Muscle of leg (tissue), 11 donors: ENCODE data around the gene ESYT2. TPM values are rescaled to one million over a fixed set of nuclear protein-coding genes. Genes with fewer than 3 reads are reported as not detected.

Source experiments
- DNase-seq: peaks from one replicate; pipeline ENCODE4 v3.0.0; 2013
- H3K27ac ChIP-seq: one replicate; pipeline ENCODE4 v1.5.1; 2013; ENCODE audit warnings: mild to moderate bottlenecking, low read length, control low read depth
- H3K27me3 ChIP-seq: one replicate; pipeline ENCODE4 v1.6.1; 2013; ENCODE audit warnings: low read length; ENCODE audit not compliant: control insufficient read depth, insufficient read depth
- H3K36me3 ChIP-seq: one replicate; pipeline ENCODE4 v1.6.1; 2013; ENCODE audit warnings: low read length; ENCODE audit not compliant: control insufficient read depth, insufficient read depth
- H3K4me1 ChIP-seq: one replicate; pipeline ENCODE4 v1.6.1; 2013; ENCODE audit warnings: low read length; ENCODE audit not compliant: control insufficient read depth, insufficient read depth
- H3K4me3 ChIP-seq: one replicate; pipeline ENCODE4 v1.5.1; 2013; ENCODE audit warnings: low read length, control low read depth
- H3K9me3 ChIP-seq: replicated peaks from 2 replicates; pipeline ENCODE4 v1.6.1; 2013; ENCODE audit warnings: low read depth, low read length; ENCODE audit not compliant: control insufficient read depth
- WGBS: methylation state at CpG from one replicate; pipeline ENCODE4 v1.1.5; 2013; ENCODE audit warnings: missing lambda C conversion rate; ENCODE audit not compliant: insufficient coverage; 5-methylcytosine and 5-hydroxymethylcytosine counted together
- polyA plus RNA-seq, 8 donors: library from polyadenylated mRNA; unstranded; fragments of 120-200 nt; gene quantifications; one replicate each; pipeline versions ENCODE4 v1.2.1 to v1.2.3, GENCODE V29; 2013; ENCODE audit warnings: inconsistent platforms in 1 of 8, low replicate concordance in 1 of 8; ENCODE audit not compliant: insufficient read length in 8 of 8, insufficient read depth in 1 of 8
- total RNA-seq: library from RNA; stranded (reverse); fragments of 120-200 nt; gene quantifications from one replicate; pipeline ENCODE4 v1.2.4, GENCODE V29; 2013

ESYT2 gene
- total and polyA plus RNA-seq, 9 donors: 27.4 to 46.5 (median 30.1) TPM

- no peak overlapping the region for H3K4me3 ChIP-seq
- peak overlapping the region; percentile 53 for H3K27ac ChIP-seq
- 51% methylated on average over 7 of the region's 8 CpGs for WGBS
- DNase-seq: no peak
- peaks cover 19% of the 10 kb centered on the region for H3K4me1 ChIP-seq
- H3K27me3 ChIP-seq: no peaks in the 10 kb centered on the region
- H3K36me3 ChIP-seq: peaks cover 33% of the 10 kb centered on the region
- H3K9me3 ChIP-seq: no peaks in the 10 kb centered on the region
These were observed 45.7 kb downstream of the ESYT2 start for GRCh38 chr7:158783595-158783994.

- Histone ChIP-seq H3K27ac (peak overlapping the region; percentile 53), H3K9me3 (no peaks in the 10 kb centered on the region), H3K4me3 (no peak overlapping the region), H3K4me1 (peaks cover 19% of the 10 kb centered on the region), H3K36me3 (peaks cover 34% of the 10 kb centered on the region), H3K27me3 (no peaks in the 10 kb centered on the region)
- DNase-seq: peak; percentile 72
- 59% methylated on average over 20 of the region's 20 CpGs for whole genome bisulfite sequencing
These were observed 46.4 kb downstream of the ESYT2 start for GRCh38 chr7:158782761-158783401.

- H3K4me3 ChIP-seq: no peak overlapping the region
- H3K9me3 ChIP-seq: no peaks in the 10 kb centered on the region
- 94% methylated on average over 17 of the region's 17 CpGs for WGBS
- no peak for DNase-seq
- peaks cover 34% of the 10 kb centered on the region for H3K36me3 ChIP-seq
- H3K4me1 ChIP-seq: peaks cover 19% of the 10 kb centered on the region
- H3K27me3 ChIP-seq: no peaks in the 10 kb centered on the region
- no peak overlapping the region for H3K27ac ChIP-seq
These were observed 47.2 kb downstream of the ESYT2 start for GRCh38 chr7:158781974-158782664.

DNA sequence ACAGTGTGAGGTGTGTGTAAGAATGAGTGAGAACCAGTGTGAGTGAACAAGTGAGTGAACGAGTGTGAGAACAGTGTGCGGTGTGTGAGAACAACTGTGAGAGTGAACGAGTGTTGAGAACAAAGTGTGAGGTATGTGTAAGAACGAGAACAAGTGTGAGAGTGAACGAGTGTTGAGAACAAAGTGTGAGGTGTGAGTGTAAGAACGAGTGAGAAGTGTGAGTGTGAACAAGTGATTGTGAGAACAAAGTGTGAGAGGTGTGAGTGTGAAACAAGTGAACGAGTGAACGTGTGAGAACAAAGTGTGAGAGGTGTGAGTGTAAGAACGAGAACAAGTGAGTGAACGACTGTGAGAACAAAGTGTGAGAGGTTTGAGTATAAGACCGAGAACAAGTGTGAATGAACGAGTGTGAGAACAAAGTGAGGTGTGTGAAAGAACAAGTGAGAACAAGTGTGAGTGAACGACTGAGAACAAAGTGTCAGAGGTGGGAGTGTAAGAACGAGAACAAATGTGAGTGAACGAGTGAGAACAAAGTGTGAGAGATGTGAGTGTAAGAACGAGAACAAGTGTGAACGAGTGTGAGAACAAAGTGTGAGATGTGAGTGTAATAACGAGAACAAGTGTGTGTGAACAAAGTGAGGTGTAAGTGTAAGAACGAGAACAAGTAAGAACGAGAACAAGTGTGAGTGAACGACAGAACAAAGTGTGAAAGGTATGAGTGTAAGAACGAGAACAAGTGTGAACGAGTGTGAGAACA is 47.9 kb downstream of the ESYT2 start:
- no peak for DNase-seq
- peaks cover 19% of the 10 kb centered on the region for H3K4me1 ChIP-seq
- no peaks in the 10 kb centered on the region for H3K9me3 ChIP-seq
- no peak overlapping the region for H3K4me3 ChIP-seq
- WGBS: 94% methylated on average over 23 of the region's 23 CpGs
- H3K36me3 ChIP-seq: peaks cover 30% of the 10 kb centered on the region
- no peak overlapping the region for H3K27ac ChIP-seq
- no peaks in the 10 kb centered on the region for H3K27me3 ChIP-seq

DNA sequence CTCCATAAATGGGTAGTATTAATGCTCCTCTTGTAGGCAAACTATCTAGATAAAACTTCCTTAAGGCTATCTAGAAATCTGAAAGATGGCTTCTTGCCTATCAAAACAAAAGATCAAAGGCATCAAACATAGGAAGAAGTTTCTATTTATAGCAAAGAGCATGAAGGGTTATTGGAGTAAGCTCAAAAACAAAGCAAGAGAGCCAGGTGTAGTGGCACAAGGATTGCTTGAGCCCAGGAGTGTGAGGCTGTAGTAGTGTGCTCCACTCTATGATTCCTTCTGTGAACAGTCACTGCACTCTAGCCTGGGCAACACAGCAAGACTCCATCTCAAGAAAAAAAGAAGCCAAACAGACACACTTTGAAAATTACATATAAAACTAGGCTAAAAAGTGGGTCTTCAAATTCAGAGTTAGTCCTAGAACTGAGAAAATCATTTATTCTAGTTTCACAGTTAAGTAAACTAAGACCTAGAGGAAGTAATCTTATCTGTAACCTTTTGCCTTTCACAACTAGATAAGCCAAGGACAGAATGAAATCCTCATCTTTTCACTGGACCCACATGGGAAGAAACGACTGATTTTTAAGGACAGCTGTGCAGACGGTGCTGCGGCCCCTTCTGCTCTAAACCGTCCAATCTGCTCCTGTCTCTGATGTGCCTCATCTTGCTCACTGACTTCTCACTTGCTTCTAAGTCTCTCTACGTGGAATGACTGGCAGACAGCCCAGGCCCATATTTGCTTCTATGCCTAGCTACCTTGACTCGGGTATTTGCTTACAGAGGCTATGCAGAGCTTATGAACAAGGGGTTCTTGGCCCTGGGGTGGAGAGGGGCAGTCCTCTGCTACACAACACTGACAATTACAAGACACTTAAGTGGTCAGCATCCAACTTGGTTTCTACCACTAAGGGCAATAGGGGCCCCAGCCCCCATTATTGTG is 50.0 kb downstream of the ESYT2 start:
- no peak overlapping the region for H3K4me3 ChIP-seq
- H3K9me3 ChIP-seq: no peaks in the 10 kb centered on the region
- no peaks in the 10 kb centered on the region for H3K27me3 ChIP-seq
- H3K27ac ChIP-seq: no peak overlapping the region
- WGBS: 73% methylated on average over 4 of the region's 6 CpGs
- DNase-seq: peak; percentile 24
- H3K4me1 ChIP-seq: peaks cover 18% of the 10 kb centered on the region
- H3K36me3 ChIP-seq: peaks cover 36% of the 10 kb centered on the region

- no peaks in the 10 kb centered on the region for H3K27me3 ChIP-seq
- WGBS: 76% methylated on average over 2 of the region's 6 CpGs
- peaks cover 32% of the 10 kb centered on the region for H3K36me3 ChIP-seq
- H3K4me1 ChIP-seq: peaks cover 9% of the 10 kb centered on the region
- H3K4me3 ChIP-seq: no peak overlapping the region
- no peaks in the 10 kb centered on the region for H3K9me3 ChIP-seq
- no peak for DNase-seq
- no peak overlapping the region for H3K27ac ChIP-seq
These were observed 50.8 kb downstream of the ESYT2 start for GRCh38 chr7:158778471-158778870.

DNA sequence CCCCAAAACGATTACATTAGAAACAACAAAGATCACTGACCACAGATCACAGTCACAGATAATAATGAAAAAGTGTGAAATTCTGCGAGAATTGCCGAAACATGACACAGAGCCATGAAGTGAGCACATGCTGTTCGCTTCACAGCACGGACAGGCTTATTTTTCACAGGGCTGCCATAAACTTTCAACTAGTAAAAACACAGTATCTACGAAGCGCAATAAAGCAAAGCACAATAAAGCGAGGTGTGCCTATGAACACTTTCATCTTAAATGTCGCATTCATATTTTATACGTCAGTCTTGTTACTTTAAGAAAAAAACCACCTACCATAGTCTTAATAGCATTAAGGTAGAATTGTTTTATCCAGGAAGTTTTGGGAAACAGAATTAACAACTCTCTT is 51.5 kb downstream of the ESYT2 start:
- Histone ChIP-seq H3K4me3 (no peak overlapping the region), H3K9me3 (no peaks in the 10 kb centered on the region), H3K27me3 (no peaks in the 10 kb centered on the region), H3K4me1 (peaks cover 3% of the 10 kb centered on the region), H3K36me3 (peaks cover 34% of the 10 kb centered on the region), H3K27ac (no peak overlapping the region)
- DNase-seq: no peak
- WGBS: 100% methylated on average over 2 of the region's 10 CpGs

DNA sequence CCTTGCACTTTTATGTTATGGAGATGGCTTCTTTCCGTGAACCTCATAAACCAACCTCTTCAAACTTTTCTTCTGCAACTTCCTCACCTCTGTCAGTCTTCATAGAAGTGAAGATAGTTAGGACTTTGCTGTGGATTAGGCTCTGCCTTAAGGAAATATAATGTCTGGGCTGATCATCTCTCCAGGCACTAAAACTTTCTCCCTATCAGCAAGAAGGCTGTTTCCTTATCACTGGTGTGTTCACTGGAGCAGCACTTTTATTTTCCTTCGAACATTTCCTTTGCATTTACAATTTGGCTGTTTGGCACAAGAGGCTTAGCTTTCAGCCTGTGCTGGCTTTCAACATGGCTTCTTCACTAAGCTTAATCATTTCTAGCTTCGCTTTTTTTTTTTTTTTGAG is 52.8 kb downstream of the ESYT2 start:
- Histone ChIP-seq H3K4me1 (no peaks in the 10 kb centered on the region), H3K9me3 (no peaks in the 10 kb centered on the region), H3K27me3 (no peaks in the 10 kb centered on the region), H3K4me3 (no peak overlapping the region), H3K27ac (no peak overlapping the region), H3K36me3 (peaks cover 26% of the 10 kb centered on the region)
- DNase-seq: no peak
- WGBS: 100% methylated on average over 1 of the region's 3 CpGs

- Histone ChIP-seq H3K4me1 (no peaks in the 10 kb centered on the region), H3K9me3 (no peaks in the 10 kb centered on the region), H3K36me3 (peaks cover 17% of the 10 kb centered on the region), H3K4me3 (no peak overlapping the region), H3K27me3 (no peaks in the 10 kb centered on the region), H3K27ac (no peak overlapping the region)
- DNase-seq: no peak
- no CpG with 5 or more reads among the region's 5 CpGs for WGBS
These were observed 54.4 kb downstream of the ESYT2 start for GRCh38 chr7:158774952-158775351.
